ENCODE results near the gene BTBD9. TPM values are rescaled to one million over a fixed set of nuclear protein-coding genes. Genes with fewer than 3 reads are reported as not detected.

Gene BTBD9
- total RNA-seq, 1 experiment from 2014 or later: 7.1 TPM

GRCh38 chr6:38163186-38164130, 476.3 kb downstream of the BTBD9 start:
- DNase-seq (ENCODE audit: low spot score): no peak

DNA sequence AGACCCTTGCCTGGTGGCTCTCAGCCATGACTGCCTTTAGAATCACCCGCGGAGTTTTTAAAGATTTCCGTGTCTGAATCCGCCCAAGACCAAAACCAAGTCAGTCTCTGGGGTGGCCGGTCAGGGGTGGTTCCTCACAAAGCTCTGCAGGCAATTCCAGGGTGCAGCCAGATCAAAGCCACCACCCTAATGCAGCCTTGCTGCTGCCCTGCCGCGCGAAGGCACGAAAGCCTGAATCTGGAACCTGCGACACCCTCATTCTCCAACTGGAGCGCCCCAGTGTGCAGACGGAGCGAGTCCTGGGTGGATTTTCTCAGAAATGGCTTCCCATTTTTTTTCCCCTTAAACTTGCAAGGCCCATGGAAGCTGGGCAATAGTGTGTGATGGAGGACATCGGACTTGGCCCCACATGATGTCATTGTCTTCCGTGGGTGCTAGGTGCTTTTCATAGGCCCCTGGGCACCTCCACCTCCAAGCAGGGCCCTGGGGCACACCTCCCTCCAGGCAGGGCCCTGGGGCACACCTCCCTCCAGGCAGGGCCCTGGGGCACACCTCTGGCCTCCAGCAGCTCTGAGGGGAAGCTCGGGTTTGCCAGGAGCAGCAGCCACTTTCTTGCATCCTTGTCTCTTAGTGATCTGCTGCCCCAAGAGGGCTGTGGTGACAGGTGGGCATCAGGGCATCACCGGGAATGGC, 477.1 kb downstream of the BTBD9 start:
- DNase-seq (ENCODE audit: low spot score): no peak

- DNase-seq (ENCODE audit: low spot score): no peak
These were observed 477.8 kb downstream of the BTBD9 start for GRCh38 chr6:38161754-38162492.

- DNase-seq (ENCODE audit: low spot score): no peak
These were observed 478.4 kb downstream of the BTBD9 start for GRCh38 chr6:38161331-38161730.

GRCh38 chr6:38160831-38161230, 478.9 kb downstream of the BTBD9 start:
- no peak for DNase-seq (ENCODE audit: low spot score)

- DNase-seq (ENCODE audit: low spot score): no peak
These were observed 480.1 kb downstream of the BTBD9 start for GRCh38 chr6:38159596-38159995.

DNA sequence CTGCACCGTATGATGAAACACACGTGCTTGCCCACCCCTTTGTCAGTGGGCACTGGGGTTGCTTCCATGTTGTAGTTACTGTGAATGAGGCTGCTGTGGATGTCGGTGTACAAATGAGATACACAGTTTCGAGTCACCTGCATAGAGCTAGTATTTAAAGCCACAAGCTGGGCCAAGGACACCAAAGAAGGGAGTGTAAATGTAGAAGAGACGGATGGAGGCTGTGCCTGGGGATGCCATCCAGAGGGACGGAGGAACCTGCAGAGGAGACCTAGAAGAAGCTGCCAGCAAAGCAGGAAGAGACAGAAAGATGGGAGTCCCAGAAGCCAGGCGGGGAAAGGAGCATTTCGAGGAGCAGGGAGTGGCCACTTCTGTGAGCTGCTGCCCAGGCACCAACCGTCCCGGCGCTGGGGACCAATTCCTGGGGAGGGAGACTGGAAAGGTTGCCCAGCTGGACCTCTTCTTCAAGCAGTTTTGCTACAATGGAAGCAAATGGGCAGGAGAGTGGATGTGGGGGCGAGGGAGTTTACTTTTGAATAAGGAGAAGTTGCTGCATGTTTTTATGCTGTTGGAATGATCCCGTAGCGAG, 480.9 kb downstream of the BTBD9 start:
- no peak for DNase-seq (ENCODE audit: low spot score)

- DNase-seq (ENCODE audit: low spot score): no peak
These were observed 481.8 kb downstream of the BTBD9 start for GRCh38 chr6:38157905-38158304.

DNA sequence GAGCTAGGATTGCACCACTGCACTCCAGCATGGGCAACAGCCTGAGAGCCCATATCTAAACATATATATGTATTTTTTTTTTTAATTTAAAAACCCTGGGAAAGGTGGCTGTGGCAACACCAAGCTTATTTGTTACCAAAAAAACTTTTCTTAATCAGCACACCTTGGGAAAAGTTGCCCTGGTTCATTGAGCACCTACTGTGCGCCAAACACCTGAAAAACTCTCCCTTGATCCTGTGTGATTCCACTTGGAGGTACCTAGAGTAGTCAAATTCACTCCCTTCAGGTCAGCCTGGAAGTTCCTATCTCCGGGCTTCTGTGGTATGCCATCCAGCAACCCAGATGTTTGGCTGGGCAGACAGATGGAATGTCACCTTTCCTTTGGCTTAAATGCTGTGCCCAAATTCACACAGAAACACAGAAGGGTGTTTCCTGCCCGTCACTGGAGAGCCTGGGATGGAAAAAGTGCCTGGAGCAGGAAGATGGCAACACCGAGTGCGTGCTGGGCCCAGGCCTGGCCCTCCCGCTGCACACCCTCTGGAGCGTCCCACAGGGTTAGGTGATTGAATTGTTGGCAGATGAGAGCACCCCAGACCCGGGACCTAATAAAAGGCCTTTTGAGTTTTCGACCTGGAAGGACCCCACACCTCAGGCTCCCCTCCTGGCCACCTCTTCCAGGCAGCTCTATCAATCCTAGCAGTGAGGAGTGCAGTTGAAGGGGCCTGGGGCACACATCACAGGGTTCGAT, 482.7 kb downstream of the BTBD9 start:
- DNase-seq (ENCODE audit: low spot score): no peak

GRCh38 chr6:38155621-38156204, 484.0 kb downstream of the BTBD9 start:
- DNase-seq (ENCODE audit: low spot score): no peak

GRCh38 chr6:38155144-38155543, 484.6 kb downstream of the BTBD9 start:
- DNase-seq (ENCODE audit: low spot score): no peak

GRCh38 chr6:38154731-38155130, 485.0 kb downstream of the BTBD9 start:
- no peak for DNase-seq (ENCODE audit: low spot score)

- DNase-seq (ENCODE audit: low spot score): no peak
These were observed 485.9 kb downstream of the BTBD9 start for GRCh38 chr6:38153798-38154345.

GRCh38 chr6:38153076-38153797, 486.5 kb downstream of the BTBD9 start:
- DNase-seq (ENCODE audit: low spot score): no peak

GRCh38 chr6:38152620-38153019, 487.1 kb downstream of the BTBD9 start:
- DNase-seq (ENCODE audit: low spot score): no peak

GRCh38 chr6:38151580-38152500, 487.9 kb downstream of the BTBD9 start:
- no peak for DNase-seq (ENCODE audit: low spot score)

GRCh38 chr6:38150681-38151296, 488.9 kb downstream of the BTBD9 start:
- no peak for DNase-seq (ENCODE audit: low spot score)

- DNase-seq (ENCODE audit: low spot score): no peak
These were observed 489.7 kb downstream of the BTBD9 start for GRCh38 chr6:38150021-38150420.
